Activated naive CD8-positive, alpha-beta T cell treated with anti-CD3 and anti-CD28 coated beads, Interleukin-2, amount 50 U/mL, for 24 hours (primary cell): ENCODE data around the gene ZNF488.

ENCODE experiments used
- ATAC-seq: fragments of 150-1000 bp; cut with Tn5 transposase; one replicate; pipeline ENCODE4 v1.10.0; 2021
- DNase-seq: peaks from one replicate; pipeline ENCODE4 v3.0.0; 2021
- H3K27ac Mint-ChIP-seq: one replicate; pipeline ENCODE4 v1.8.0; 2021; ENCODE audit warnings: mild to moderate bottlenecking, mixed read lengths
- H3K27me3 Mint-ChIP-seq: one replicate; pipeline ENCODE4 v1.8.0; 2021; ENCODE audit warnings: mixed read lengths
- H3K36me3 Mint-ChIP-seq: one replicate; pipeline ENCODE4 v1.8.0; 2021; ENCODE audit warnings: low read depth, mixed read lengths
- H3K4me1 Mint-ChIP-seq: one replicate; pipeline ENCODE4 v1.8.0; 2021; ENCODE audit warnings: mixed read lengths
- H3K4me3 Mint-ChIP-seq: one replicate; pipeline ENCODE4 v1.8.0; 2021; ENCODE audit warnings: mild to moderate bottlenecking, moderate library complexity, mixed read lengths
- H3K9me3 Mint-ChIP-seq: one replicate; pipeline ENCODE4 v1.8.0; 2021; ENCODE audit warnings: mixed read lengths

ZNF488 gene

GRCh38 chr10:47381103-47381395, 3.0 kb downstream of the ZNF488 start:
- Mint-ChIP-seq H3K27ac (no peak overlapping the region), H3K27me3 (peaks cover 71% of the 10 kb centered on the region), H3K9me3 (peaks cover 7% of the 10 kb centered on the region), H3K36me3 (peaks cover 2% of the 10 kb centered on the region), H3K4me3 (no peak overlapping the region), H3K4me1 (peaks cover 6% of the 10 kb centered on the region)
- ATAC-seq (no peak), DNase-seq (no peak)

- peaks cover 2% of the 10 kb centered on the region for H3K36me3 Mint-ChIP-seq
- peaks cover 2% of the 10 kb centered on the region for H3K9me3 Mint-ChIP-seq
- no peak overlapping the region for H3K4me3 Mint-ChIP-seq
- peaks cover 71% of the 10 kb centered on the region for H3K27me3 Mint-ChIP-seq
- peaks cover 6% of the 10 kb centered on the region for H3K4me1 Mint-ChIP-seq
- no peak overlapping the region for H3K27ac Mint-ChIP-seq
- ATAC-seq, result no peak
- DNase-seq, result no peak
Observed at GRCh38 chr10:47380341-47381102, 3.6 kb downstream of the ZNF488 start.

GRCh38 chr10:47379901-47380300, 4.2 kb downstream of the ZNF488 start:
- peaks cover 67% of the 10 kb centered on the region for H3K27me3 Mint-ChIP-seq
- no peak for ATAC-seq
- H3K4me3 Mint-ChIP-seq, result no peak overlapping the region
- no peaks in the 10 kb centered on the region for H3K9me3 Mint-ChIP-seq
- H3K4me1 Mint-ChIP-seq, result peaks cover 6% of the 10 kb centered on the region
- H3K27ac Mint-ChIP-seq, result no peak overlapping the region
- DNase-seq, result no peak
- H3K36me3 Mint-ChIP-seq, result peaks cover 1% of the 10 kb centered on the region

GRCh38 chr10:47379445-47379785, 4.7 kb downstream of the ZNF488 start:
- peaks cover 3% of the 10 kb centered on the region for H3K4me1 Mint-ChIP-seq
- no peak overlapping the region for H3K27ac Mint-ChIP-seq
- no peak for ATAC-seq
- H3K36me3 Mint-ChIP-seq, result no peaks in the 10 kb centered on the region
- no peak for DNase-seq
- peaks cover 65% of the 10 kb centered on the region for H3K27me3 Mint-ChIP-seq
- no peak overlapping the region for H3K4me3 Mint-ChIP-seq
- no peaks in the 10 kb centered on the region for H3K9me3 Mint-ChIP-seq

GRCh38 chr10:47378606-47379444, 5.3 kb downstream of the ZNF488 start:
- Mint-ChIP-seq H3K36me3 (no peaks in the 10 kb centered on the region), H3K27ac (no peak overlapping the region), H3K4me1 (peaks cover 2% of the 10 kb centered on the region), H3K27me3 (peaks cover 62% of the 10 kb centered on the region), H3K9me3 (no peaks in the 10 kb centered on the region), H3K4me3 (no peak overlapping the region)
- ATAC-seq (no peak), DNase-seq (no peak)

- no peak overlapping the region for H3K4me3 Mint-ChIP-seq
- no peak overlapping the region for H3K27ac Mint-ChIP-seq
- no peaks in the 10 kb centered on the region for H3K4me1 Mint-ChIP-seq
- H3K27me3 Mint-ChIP-seq, result peaks cover 55% of the 10 kb centered on the region
- no peak for DNase-seq
- no peaks in the 10 kb centered on the region for H3K36me3 Mint-ChIP-seq
- H3K9me3 Mint-ChIP-seq, result no peaks in the 10 kb centered on the region
- no peak for ATAC-seq
Observed at GRCh38 chr10:47378183-47378510, 5.9 kb downstream of the ZNF488 start.

- Mint-ChIP-seq H3K9me3 (no peaks in the 10 kb centered on the region), H3K4me3 (no peak overlapping the region), H3K27me3 (peaks cover 47% of the 10 kb centered on the region), H3K36me3 (no peaks in the 10 kb centered on the region), H3K27ac (no peak overlapping the region), H3K4me1 (no peaks in the 10 kb centered on the region)
- DNase-seq, result no peak
- ATAC-seq, result no peak
Observed at GRCh38 chr10:47376522-47377220, 7.4 kb downstream of the ZNF488 start.

GRCh38 chr10:47374611-47375536, 9.2 kb downstream of the ZNF488 start:
- peaks cover 36% of the 10 kb centered on the region for H3K27me3 Mint-ChIP-seq
- H3K27ac Mint-ChIP-seq, result no peak overlapping the region
- no peaks in the 10 kb centered on the region for H3K4me1 Mint-ChIP-seq
- no peaks in the 10 kb centered on the region for H3K36me3 Mint-ChIP-seq
- ATAC-seq (no peak), DNase-seq (no peak)
- H3K9me3 Mint-ChIP-seq, result no peaks in the 10 kb centered on the region
- no peak overlapping the region for H3K4me3 Mint-ChIP-seq

GRCh38 chr10:47372726-47373125, 11.4 kb downstream of the ZNF488 start:
- no peak for DNase-seq
- no peak for ATAC-seq
- Mint-ChIP-seq H3K4me3 (no peak overlapping the region), H3K4me1 (no peaks in the 10 kb centered on the region), H3K36me3 (no peaks in the 10 kb centered on the region), H3K9me3 (no peaks in the 10 kb centered on the region), H3K27ac (no peak overlapping the region), H3K27me3 (peaks cover 20% of the 10 kb centered on the region)

- DNase-seq (no peak), ATAC-seq (no peak)
- H3K27me3 Mint-ChIP-seq, result peaks cover 11% of the 10 kb centered on the region
- no peaks in the 10 kb centered on the region for H3K4me1 Mint-ChIP-seq
- no peak overlapping the region for H3K27ac Mint-ChIP-seq
- no peak overlapping the region for H3K4me3 Mint-ChIP-seq
- H3K36me3 Mint-ChIP-seq, result no peaks in the 10 kb centered on the region
- no peaks in the 10 kb centered on the region for H3K9me3 Mint-ChIP-seq
Observed at GRCh38 chr10:47371629-47372485, 12.2 kb downstream of the ZNF488 start.

- H3K27me3 Mint-ChIP-seq, result peaks cover 4% of the 10 kb centered on the region
- H3K36me3 Mint-ChIP-seq, result no peaks in the 10 kb centered on the region
- DNase-seq, result no peak
- no peak overlapping the region for H3K27ac Mint-ChIP-seq
- no peaks in the 10 kb centered on the region for H3K4me1 Mint-ChIP-seq
- no peaks in the 10 kb centered on the region for H3K9me3 Mint-ChIP-seq
- ATAC-seq, result no peak
- no peak overlapping the region for H3K4me3 Mint-ChIP-seq
Observed at GRCh38 chr10:47370878-47371277, 13.2 kb downstream of the ZNF488 start.

- Mint-ChIP-seq H3K4me3 (no peak overlapping the region), H3K9me3 (no peaks in the 10 kb centered on the region), H3K4me1 (no peaks in the 10 kb centered on the region), H3K36me3 (no peaks in the 10 kb centered on the region), H3K27me3 (no peaks in the 10 kb centered on the region), H3K27ac (no peak overlapping the region)
- ATAC-seq (no peak), DNase-seq (no peak)
Observed at GRCh38 chr10:47370015-47370767, 13.9 kb downstream of the ZNF488 start.

GRCh38 chr10:47369251-47369894, 14.7 kb downstream of the ZNF488 start:
- DNase-seq (no peak), ATAC-seq (no peak)
- no peak overlapping the region for H3K27ac Mint-ChIP-seq
- no peaks in the 10 kb centered on the region for H3K27me3 Mint-ChIP-seq
- H3K9me3 Mint-ChIP-seq, result no peaks in the 10 kb centered on the region
- H3K36me3 Mint-ChIP-seq, result no peaks in the 10 kb centered on the region
- no peaks in the 10 kb centered on the region for H3K4me1 Mint-ChIP-seq
- H3K4me3 Mint-ChIP-seq, result no peak overlapping the region
